GM19324 (cell line): ENCODE results near the gene NLRP8.
"Not testable (repeated sequence)": the region's sequence is repeated elsewhere in the genome, so short reads cannot be mapped to it uniquely, and the experiment has no call there.

Experiments used
- ATAC-seq: cut with Tn5 transposase; IDR thresholded peaks from one replicate; pipeline ENCODE4 v1.9.1; 2021; ENCODE audit warnings: mild to moderate bottlenecking, moderate library complexity; ENCODE audit not compliant: unreplicated experiment, low FRiP score

Gene NLRP8

DNA sequence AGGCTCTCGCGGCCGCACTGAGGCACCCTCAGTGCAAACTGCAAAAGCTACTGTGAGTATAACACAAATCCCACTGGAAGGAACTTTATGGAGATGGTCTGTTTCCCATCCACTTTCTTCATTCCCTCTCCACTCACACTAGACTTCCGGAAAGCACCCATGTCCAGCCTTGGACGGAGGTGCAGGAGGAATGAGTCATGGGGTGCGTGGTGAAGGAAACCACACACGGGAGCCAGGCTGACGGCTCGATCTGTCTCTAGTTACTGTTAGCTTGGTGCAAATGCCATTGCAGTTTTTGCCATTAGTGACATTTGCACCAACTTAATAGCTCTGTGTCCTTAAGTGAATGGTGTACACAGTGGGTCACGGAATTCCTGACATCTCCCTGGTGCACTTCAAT is 14.6 kb downstream of the NLRP8 start:
- no peak for ATAC-seq

DNA sequence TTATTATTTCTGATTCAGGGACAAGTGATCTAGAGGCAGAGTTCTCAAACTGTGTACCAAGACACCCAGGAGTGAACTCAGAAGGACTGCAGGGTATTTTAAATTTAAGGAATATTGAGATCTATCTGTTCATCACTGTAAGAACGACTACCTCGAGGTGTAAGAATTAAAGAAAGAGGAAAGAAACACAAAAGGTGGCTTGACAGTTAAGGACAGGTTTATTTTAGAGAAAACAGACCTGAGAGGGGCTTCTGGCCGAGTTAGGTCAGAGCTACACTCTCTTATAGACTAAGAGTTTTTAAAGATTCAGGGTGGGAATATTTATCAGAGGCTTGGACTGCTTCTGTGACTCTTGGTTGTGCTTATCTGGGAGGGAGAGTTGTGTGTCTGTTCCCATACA is 26.4 kb downstream of the NLRP8 start:
- no peak for ATAC-seq

DNA sequence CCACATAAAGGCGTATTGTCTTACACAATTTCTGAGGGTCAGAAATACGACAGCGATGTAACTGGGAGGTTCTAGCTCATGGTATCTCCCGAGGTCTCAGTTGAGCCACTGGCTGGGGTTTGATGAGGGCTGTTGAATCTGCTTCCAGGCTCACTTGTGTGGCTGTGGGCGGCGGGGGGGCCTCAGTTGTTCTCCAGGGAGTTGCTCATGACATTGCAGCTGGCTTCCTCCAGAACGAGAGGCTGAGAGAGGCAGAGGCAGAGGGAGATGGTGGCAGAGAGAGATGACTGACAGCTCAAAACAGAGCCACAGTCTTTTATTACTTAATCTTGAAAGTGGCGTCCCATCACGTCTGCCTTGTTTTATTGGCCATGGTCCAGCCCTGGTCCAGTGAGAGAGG is 32.8 kb downstream of the NLRP8 start:
- no peak for ATAC-seq

DNA sequence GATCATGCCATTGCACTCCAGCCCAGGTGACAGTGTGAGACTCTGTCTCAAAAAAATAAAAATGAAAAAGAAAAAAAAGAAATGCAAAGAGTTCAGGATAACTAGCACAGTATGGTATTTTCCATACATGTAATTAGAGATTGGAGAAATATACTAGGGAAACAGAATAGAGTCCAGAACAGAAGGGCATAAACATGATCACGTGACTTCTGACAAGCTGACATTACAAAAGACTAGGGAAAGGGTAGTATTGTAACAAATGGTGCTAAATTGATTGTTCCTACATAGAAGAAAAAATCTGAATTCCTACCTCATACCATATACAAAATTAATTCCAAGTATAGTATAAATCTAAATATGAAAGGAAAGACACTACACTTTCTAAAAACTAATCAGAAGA is 37.6 kb downstream of the NLRP8 start:
- ATAC-seq = no peak

DNA sequence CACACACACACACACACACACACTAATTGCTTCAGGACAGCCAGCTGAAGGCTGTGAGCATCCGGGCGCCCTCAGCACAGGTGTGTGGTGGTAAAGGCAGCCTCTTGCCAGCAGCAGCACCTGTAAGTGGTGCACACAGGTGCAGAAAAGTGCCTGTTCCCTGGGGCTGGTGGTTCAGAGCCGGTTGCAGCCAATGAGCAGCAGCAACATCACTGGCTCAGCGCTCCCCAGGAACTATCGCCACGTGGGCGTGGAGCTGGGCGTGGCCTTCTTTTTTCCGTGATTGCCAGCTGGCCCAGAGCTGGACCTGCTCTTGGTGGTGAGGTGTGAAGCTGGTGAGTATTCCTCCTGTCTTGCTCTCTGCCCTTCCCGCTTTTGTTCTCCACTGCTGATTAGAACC is 38.9 kb downstream of the NLRP8 start, which contains the start of gene NLRP5:
Gene NLRP5 (plus strand): TSS at position 289 of the 400 bp plus-strand sequence.
- ATAC-seq = no peak

DNA sequence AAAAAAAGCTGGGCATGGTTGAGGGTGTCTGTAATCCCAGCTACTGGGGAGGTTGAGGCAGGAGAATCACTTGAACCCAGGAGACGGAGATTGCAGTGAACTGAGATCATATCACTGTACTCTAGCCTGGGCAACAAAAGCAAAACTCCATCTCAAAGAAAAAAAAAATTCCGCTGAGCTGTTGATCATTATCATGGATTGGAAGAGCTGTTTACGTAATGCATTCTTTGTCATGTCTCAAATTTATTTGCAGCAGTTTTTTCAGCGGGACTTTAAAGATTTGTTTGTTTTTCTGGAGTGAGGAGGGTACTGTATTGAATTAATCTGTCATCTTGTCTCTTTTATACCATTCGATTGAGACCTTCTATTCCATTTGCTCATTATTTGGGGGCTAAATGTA is 43.2 kb downstream of the NLRP8 start:
- no peak for ATAC-seq

DNA sequence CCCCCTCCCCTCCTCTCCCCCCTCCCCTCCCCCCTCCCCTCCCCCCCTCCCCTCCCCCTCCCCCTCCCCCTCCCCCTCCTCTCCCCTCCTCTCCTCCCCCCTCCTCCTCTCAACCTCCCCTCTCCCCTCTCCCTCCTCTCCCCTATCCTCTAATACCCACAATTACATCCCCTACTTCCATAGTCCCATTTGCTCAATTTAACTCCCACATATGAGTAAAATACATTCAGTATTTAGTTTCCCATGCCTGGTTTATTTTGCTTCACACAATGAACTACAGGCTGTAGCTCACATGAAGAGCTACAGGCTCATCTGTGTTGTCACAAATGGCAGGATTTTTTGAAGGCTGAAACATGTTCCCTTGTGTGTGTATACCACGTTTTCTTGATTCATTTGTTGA is 45.9 kb downstream of the NLRP8 start:
- no peak for ATAC-seq

DNA sequence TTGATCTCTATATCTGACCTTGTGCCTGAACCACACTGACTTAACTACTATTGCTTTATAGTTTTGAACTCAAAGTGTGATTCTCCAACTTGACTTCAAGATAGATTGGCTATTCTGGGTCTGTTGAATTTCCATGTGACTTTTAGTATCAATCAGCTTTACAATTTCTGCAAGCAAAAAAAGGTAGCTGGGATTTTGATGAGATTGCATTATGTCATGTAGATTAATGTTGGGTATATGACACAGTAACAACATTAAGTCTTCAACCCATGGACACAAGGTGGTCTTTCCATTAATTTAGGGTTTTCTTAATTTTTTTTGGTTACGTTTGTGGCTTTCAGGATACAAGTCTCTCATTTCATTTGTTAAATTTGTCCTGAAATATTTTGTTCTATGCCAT is 67.1 kb downstream of the NLRP8 start:
- no peak for ATAC-seq

DNA sequence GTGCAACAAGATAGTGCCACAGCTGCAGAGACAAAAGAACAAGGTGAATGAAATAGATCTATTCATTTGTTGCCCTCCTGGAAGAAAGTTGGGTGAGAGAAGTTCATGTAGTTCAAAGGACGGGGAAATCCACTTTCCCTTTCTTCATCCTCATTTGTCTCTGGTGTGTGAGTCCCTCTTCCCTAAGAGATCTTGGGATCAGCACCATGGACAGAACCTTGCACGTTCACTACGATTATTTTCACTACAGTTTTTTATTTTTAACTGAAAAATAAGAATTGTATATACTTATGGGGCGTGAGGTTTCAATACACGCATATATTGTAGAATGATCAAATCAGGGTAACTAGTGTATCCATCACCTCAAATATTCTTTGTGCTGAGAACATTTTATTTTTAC is 68.1 kb downstream of the NLRP8 start:
- no peak for ATAC-seq

DNA sequence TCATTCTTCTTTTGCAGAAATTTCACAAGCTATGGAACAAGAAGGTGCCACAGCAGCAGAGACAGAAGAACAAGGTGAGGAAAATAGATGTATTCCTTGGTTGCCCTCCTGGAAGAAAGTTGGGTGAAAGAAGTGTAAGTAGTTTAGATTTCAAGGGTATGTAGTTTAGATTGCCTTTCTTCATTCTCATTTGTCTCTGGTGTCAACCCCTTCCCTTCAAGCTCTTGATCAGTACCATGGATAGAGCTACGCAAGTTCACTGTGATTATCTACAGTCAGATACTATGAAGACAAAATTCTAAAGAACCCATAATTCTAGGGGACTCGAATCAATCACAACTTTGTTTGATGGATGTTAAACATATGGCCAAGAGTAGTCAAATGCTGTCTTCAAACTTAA is 71.7 kb downstream of the NLRP8 start:
- not testable (repeated sequence) for ATAC-seq

DNA sequence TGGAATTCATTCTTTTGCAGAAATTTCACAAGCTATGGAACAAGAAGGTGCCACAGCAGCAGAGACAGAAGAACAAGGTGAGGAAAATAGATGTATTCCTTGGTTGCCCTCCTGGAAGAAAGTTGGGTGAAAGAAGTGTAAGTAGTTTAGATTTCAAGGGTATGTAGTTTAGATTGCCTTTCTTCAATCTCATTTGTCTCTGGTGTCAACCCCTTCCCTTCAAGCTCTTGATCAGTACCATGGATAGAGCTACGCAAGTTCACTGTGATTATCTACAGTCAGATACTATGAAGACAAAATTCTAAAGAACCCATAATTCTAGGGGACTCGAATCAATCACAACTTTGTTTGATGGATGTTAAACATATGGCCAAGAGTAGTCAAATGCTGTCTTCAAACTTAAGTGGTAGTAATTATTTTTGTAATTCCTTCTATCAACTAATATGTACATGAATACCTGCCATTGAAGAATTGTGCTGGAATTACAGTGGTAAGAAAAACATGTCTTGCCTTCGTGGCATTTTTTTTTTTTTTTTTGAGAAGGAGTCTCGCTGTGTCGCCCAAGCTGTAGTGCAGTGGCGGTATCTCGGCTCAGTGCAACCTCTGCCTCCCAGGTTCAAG is 72.8 kb downstream of the NLRP8 start:
- not testable (repeated sequence) for ATAC-seq

DNA sequence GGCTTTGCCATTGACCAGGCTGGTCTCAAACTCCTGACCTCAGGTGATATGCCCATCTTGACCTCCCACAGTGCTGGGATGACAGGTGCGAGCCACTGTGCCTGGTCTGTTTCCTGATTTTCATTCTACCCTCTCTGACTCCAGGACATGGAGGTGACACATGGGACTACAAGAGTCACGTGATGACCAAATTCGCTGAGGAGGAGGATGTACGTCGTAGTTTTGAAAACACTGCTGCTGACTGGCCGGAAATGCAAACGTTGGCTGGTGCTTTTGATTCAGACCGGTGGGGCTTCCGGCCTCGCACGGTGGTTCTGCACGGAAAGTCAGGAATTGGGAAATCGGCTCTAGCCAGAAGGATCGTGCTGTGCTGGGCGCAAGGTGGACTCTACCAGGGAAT is 79.1 kb downstream of the NLRP8 start:
- ATAC-seq = no peak
